A549 (cell line): Measurements from ENCODE around the gene VSIG4.

Experiments
- CTCF ChIP-seq: fragments of >200 bp; sonication (Bioruptor Twin); formaldehyde crosslinking; IDR thresholded peaks from 3 replicates; pipeline ENCODE4 v1.5.1; 2016
- HMGXB4 ChIP-seq: fragments of 250-450 bp; sonication (Bioruptor Pico); IDR thresholded peaks from 2 replicates; pipeline ENCODE4 v1.5.0; 2021; ENCODE audit warnings: mild to moderate bottlenecking, moderate library complexity, borderline replicate concordance
- JUN ChIP-seq, 2 experiments: fragments of >200 bp; sonication (Bioruptor Twin); formaldehyde crosslinking; IDR thresholded peaks; 2 replicates in 1 of 2; 3 replicates in 1 of 2; pipeline ENCODE4 v1.6.1; 2016 to 2017
- MAFK ChIP-seq: fragments of 450-650 bp; IDR thresholded peaks from 2 replicates; pipeline ENCODE4 v1.6.1; 2014; ENCODE audit not compliant: partially characterized antibody
- POLR2AphosphoS2 ChIP-seq: conservative IDR thresholded peaks from 2 replicates; pipeline ENCODE4 v1.6.1; 2012; ENCODE audit warnings: low read length, improper control_type of control experiment, inconsistent platforms
- SMC3 ChIP-seq: fragments of >200 bp; sonication (Bioruptor Twin); formaldehyde crosslinking; IDR thresholded peaks from 3 replicates; pipeline ENCODE4 v1.6.1; 2018; ENCODE audit warnings: inconsistent platforms
- ZFP36 ChIP-seq: fragments of 450-650 bp; IDR thresholded peaks from 2 replicates; pipeline ENCODE4 v1.6.1; 2014; ENCODE audit warnings: borderline replicate concordance; ENCODE audit not compliant: partially characterized antibody

DNA sequence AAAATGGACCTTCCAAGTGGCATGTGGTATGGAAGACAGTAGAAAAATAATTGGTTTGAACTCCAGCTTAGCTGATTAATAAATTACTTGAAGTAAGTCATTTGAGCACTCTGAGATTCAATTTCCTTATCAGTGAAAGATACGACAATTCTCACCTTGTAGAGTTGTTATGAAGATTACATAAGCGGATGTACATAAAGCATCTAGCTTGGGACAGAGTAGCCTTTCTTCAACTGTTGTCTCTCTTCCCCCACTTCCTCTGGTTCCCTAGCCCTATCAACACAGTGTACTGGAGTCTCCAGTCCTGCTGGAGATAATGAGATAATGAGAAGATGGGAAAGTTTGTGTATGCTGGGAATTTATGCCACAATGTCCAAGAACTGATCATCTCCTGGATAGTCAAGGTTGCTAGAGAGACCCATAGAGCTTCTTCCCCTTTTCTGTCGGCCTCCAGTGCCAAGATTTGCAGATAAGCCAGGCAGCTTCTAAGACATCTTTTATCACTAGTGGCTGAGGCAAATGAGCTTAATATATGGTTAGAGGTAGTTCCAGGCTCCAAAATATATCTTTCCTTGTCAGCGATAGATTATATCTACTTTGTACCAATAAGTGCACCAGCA is 33.9 kb downstream of the VSIG4 start:
- TF ChIP-seq CTCF: no peak
- no peak for TF ChIP-seq JUN (IDR thresholded peaks at IDR 0.05)
- no peak for TF ChIP-seq ZFP36
- TF ChIP-seq MAFK: no peak
- no peak for TF ChIP-seq POLR2AphosphoS2
- TF ChIP-seq HMGXB4 (CRISPR knock-in tag): no peak
- no peak for TF ChIP-seq SMC3
